Activated CD4-positive, alpha-beta T cell treated with anti-CD3 and anti-CD28 coated beads, Interleukin-2, amount 50 U/mL, for 16 hours (primary cell): ENCODE data around the gene CYBB.

Experiments used
- DNase-seq: peaks from one replicate; pipeline ENCODE4 v3.0.0-alpha.2; 2020

Gene CYBB

DNA sequence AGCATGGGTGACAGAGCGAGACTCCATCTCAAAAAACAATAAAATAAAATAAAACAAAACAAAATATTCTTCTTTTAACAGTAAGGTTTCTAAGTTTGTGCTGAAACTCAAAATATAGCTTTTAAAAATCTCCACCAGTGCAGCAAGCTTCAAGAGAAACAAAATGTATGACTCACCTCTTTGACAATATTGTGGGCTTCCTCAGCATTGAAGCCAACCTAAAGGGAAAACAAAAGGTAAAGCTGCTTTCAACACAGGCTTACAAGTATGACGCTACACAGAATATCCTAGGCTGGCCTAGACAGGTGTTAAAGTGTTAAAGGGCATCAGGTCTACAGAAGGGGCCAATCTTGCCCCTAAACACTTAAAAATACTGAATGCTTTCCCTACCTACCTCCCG, 66.3 kb downstream of the CYBB start:
- DNase-seq = peak; percentile 10

DNA sequence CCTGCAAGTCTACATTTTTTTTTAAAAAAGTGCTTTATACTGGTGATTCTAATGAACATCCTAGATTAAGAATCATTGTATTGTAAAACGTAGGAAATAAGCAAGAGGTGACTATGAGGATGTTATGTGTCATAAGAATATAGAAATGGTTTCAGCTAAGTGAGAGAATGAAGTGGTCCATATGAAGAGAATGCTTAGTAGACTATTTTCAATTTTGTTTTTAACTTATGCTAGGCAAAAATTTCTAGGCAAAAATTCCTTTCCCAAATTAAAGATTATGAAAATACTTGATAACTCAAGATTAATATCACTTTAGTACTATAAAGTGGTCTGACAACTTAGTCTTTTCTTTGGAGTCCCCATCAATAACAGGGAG, 66.7 kb downstream of the CYBB start:
- no peak for DNase-seq

- DNase-seq = peak; percentile 83
These were observed 67.3 kb downstream of the CYBB start, which contains the start of gene DYNLT3 for GRCh38 chrX:37846934-37847732. DYNLT3 (minus strand) TSS chrX:37847571; CDS start chrX:37847510, 61 bp downstream.

DNA sequence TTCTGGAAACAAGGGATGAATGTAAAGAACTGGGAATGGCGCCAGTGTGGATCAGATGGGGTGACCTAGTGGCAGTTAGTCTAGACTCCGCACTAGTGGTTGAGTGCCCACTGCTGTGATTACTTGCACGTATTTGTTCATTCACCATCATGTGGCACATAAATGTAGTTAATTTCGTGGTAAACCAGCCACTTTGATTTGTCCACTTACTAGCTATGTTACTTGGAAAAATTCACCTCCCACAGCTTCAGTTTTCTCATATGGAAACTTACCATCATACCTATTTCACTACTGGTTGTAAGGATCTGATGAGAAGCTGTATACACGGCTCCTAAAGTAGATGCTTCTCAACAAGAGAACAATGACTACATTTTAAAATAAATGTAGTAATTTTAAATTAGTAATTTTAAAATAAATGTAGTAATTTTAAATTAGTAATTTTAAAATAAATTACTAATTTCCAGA, 67.9 kb downstream of the CYBB start:
- no peak for DNase-seq

- DNase-seq = no peak
These were observed 74.3 kb downstream of the CYBB start for GRCh38 chrX:37854148-37854547.

- no peak for DNase-seq
These were observed 74.9 kb downstream of the CYBB start for GRCh38 chrX:37854748-37855147.

GRCh38 chrX:37860721-37861120, 80.9 kb downstream of the CYBB start:
- DNase-seq = no peak

DNA sequence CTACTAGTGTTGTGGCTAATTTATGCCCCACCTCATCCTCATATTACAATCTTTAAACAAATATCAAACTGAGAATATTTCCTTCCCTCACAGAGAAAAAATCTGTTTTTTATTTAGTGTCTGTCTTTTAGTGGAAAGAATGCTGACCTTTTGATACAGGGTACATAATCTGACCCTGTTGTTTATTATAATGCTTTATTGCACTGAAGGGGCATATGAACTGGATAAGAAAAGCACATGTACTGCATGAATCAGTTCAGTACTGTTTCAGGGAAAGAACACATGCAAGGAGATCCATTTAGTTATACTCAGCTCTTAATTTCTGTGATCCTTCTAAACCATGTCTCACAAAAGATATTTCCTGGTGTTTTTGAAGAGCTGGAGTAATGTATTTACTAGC, 83.0 kb downstream of the CYBB start:
- DNase-seq = no peak
